Measurements from ENCODE around the gene NADK.

NADK gene

GRCh38 chr1:1777950-1778662, at the start of gene NADK:
Gene NADK, minus strand, starts transcription at chr1:1778470. Its CDS starts 13,064 bp downstream, at chr1:1765406.
- no peak for DNase-seq

- DNase-seq, result no peak
Observed at GRCh38 chr1:1827089-1827848, 49.0 kb upstream of the NADK start.

- no peak for DNase-seq
Observed at GRCh38 chr1:1826356-1827088, 48.3 kb upstream of the NADK start.

GRCh38 chr1:1825217-1825616, 46.9 kb upstream of the NADK start:
- no peak for DNase-seq

GRCh38 chr1:1819762-1820161, 41.5 kb upstream of the NADK start:
- DNase-seq, result no peak

GRCh38 chr1:1817221-1817620, 39.0 kb upstream of the NADK start:
- DNase-seq, result no peak

GRCh38 chr1:1815606-1816281, 37.5 kb upstream of the NADK start:
- DNase-seq, result no peak

GRCh38 chr1:1809489-1809888, 31.2 kb upstream of the NADK start:
- DNase-seq, result no peak

GRCh38 chr1:1808206-1808605, 29.9 kb upstream of the NADK start:
- no peak for DNase-seq

GRCh38 chr1:1806890-1807289, 28.6 kb upstream of the NADK start:
- DNase-seq, result no peak

GRCh38 chr1:1804301-1804700, 26.0 kb upstream of the NADK start:
- no peak for DNase-seq

GRCh38 chr1:1802871-1803270, 24.6 kb upstream of the NADK start:
- DNase-seq, result no peak

- DNase-seq, result no peak
Observed at GRCh38 chr1:1799716-1800115, 21.4 kb upstream of the NADK start.

GRCh38 chr1:1797731-1798341, 19.6 kb upstream of the NADK start:
- DNase-seq, result no peak

GRCh38 chr1:1796466-1796865, 18.2 kb upstream of the NADK start:
- no peak for DNase-seq

GRCh38 chr1:1794999-1795398, 16.7 kb upstream of the NADK start:
- no peak for DNase-seq

- DNase-seq, result no peak
Observed at GRCh38 chr1:1793481-1794244, 15.4 kb upstream of the NADK start.

- DNase-seq, result no peak
Observed at GRCh38 chr1:1788646-1789431, 10.6 kb upstream of the NADK start.

- DNase-seq, result no peak
Observed at GRCh38 chr1:1788136-1788535, 9.9 kb upstream of the NADK start.

GRCh38 chr1:1786836-1787605, 8.8 kb upstream of the NADK start:
- DNase-seq, result no peak

Data from NCI-H187 treated with DMSO at 0.1 percent for 48 hours (cell line).